HepG2 (cell line): ENCODE results near the gene SSBP4. TPM values are rescaled to one million over a fixed set of nuclear protein-coding genes. Genes with fewer than 3 reads are reported as not detected.

Experiments
- DBP ChIP-seq: sonication (generic); formaldehyde crosslinking; IDR thresholded peaks from 2 replicates; pipeline ENCODE4 v1.4.0; 2020; ENCODE audit warnings: missing genetic modification reagents; ENCODE audit errors: not compliant biosample characterization
- HNRNPLL ChIP-seq: fragments of 200-400 bp; formaldehyde crosslinking; IDR thresholded peaks from 2 replicates; pipeline ENCODE4 v1.6.1; 2017; ENCODE audit warnings: mild to moderate bottlenecking, low read depth, low read length; ENCODE audit not compliant: poor library complexity, severe bottlenecking
- MTA3 ChIP-seq: sonication (generic); formaldehyde crosslinking; IDR thresholded peaks from 2 replicates; pipeline ENCODE4 v1.4.0; 2020; ENCODE audit warnings: missing genetic modification reagents
- NFYB ChIP-seq: sonication (generic); formaldehyde crosslinking; IDR thresholded peaks from 2 replicates; pipeline ENCODE4 v1.4.0; 2020; ENCODE audit warnings: missing genetic modification reagents
- NPAS2 ChIP-seq: sonication (generic); formaldehyde crosslinking; IDR thresholded peaks from 2 replicates; pipeline ENCODE4 v1.8.0; 2022; ENCODE audit warnings: mild to moderate bottlenecking, missing genetic modification reagents, borderline replicate concordance
- PRDM4 ChIP-seq: sonication (generic); formaldehyde crosslinking; IDR thresholded peaks from 2 replicates; pipeline ENCODE4 v1.9.0; 2021; ENCODE audit warnings: missing genetic modification reagents, borderline replicate concordance
- SALL1 ChIP-seq: sonication (generic); formaldehyde crosslinking; IDR thresholded peaks from 2 replicates; pipeline ENCODE4 v1.8.0; 2022; ENCODE audit warnings: mild to moderate bottlenecking, missing genetic modification reagents
- SMYD3 ChIP-seq: sonication (generic); formaldehyde crosslinking; IDR thresholded peaks from 2 replicates; pipeline ENCODE4 v1.8.1; 2023; ENCODE audit warnings: mild to moderate bottlenecking, missing genetic modification reagents
- SRSF1 ChIP-seq: fragments of 200-400 bp; formaldehyde crosslinking; optimal IDR thresholded peaks from 2 replicates; pipeline ENCODE3; 2017; ENCODE audit warnings: mild to moderate bottlenecking, low read depth, low read length, moderate library complexity
- STAT5B ChIP-seq: sonication (generic); formaldehyde crosslinking; IDR thresholded peaks from 2 replicates; pipeline ENCODE4 v1.4.0; 2020; ENCODE audit warnings: missing genetic modification reagents
- ZBTB42 ChIP-seq: sonication (generic); formaldehyde crosslinking; IDR thresholded peaks from 2 replicates; pipeline ENCODE4 v1.5.0; 2020; ENCODE audit warnings: mild to moderate bottlenecking, missing genetic modification reagents
- ZFAT ChIP-seq: sonication (generic); formaldehyde crosslinking; conservative IDR thresholded peaks from 2 replicates; pipeline ENCODE4 v1.8.1; 2023; ENCODE audit warnings: missing genetic modification reagents, inconsistent platforms
- ZFP37 ChIP-seq: sonication (generic); formaldehyde crosslinking; IDR thresholded peaks from 2 replicates; pipeline ENCODE4 v1.4.0; 2020; ENCODE audit warnings: missing genetic modification reagents, borderline replicate concordance
- ZGPAT ChIP-seq: IDR thresholded peaks from 2 replicates; pipeline ENCODE4 v1.6.1; 2016; ENCODE audit warnings: mild to moderate bottlenecking
- ZNF124 ChIP-seq: sonication (generic); formaldehyde crosslinking; IDR thresholded peaks from 2 replicates; pipeline ENCODE4 v1.4.0; 2020; ENCODE audit warnings: missing genetic modification reagents
- ZNF225 ChIP-seq: sonication (generic); formaldehyde crosslinking; IDR thresholded peaks from 2 replicates; pipeline ENCODE4 v1.4.0; 2020; ENCODE audit warnings: mild to moderate bottlenecking, missing genetic modification reagents
- ZNF281 ChIP-seq: sonication (generic); formaldehyde crosslinking; IDR thresholded peaks from 2 replicates; pipeline ENCODE4 v1.4.0; 2020; ENCODE audit warnings: missing genetic modification reagents, borderline replicate concordance
- ZNF691 ChIP-seq: sonication (generic); formaldehyde crosslinking; IDR thresholded peaks from 2 replicates; pipeline ENCODE4 v1.4.0; 2020; ENCODE audit warnings: missing genetic modification reagents, low read depth, mild to moderate bottlenecking, borderline replicate concordance
- ZNF772 ChIP-seq: sonication (generic); formaldehyde crosslinking; IDR thresholded peaks from 2 replicates; pipeline ENCODE4 v1.5.0; 2020; ENCODE audit warnings: mild to moderate bottlenecking, missing genetic modification reagents
- ZNF883 ChIP-seq: sonication (generic); formaldehyde crosslinking; IDR thresholded peaks from 2 replicates; pipeline ENCODE4 v1.5.1; 2020; ENCODE audit warnings: mild to moderate bottlenecking, missing genetic modification reagents; ENCODE audit errors: not compliant biosample characterization
- polyA plus RNA-seq, 8 experiments: library from polyadenylated mRNA; depleted of rRNA in 3 of 8; stranded (reverse) in 7 of 8; unstranded in 1 of 8; fragments of >200 nt; fragmentation: Illumina TruSeq in 4 of 8; extraction: Trizol in 4 of 8; gene quantifications; 2 replicates each; pipeline versions ENCODE4 v1.2.1 to v1.2.3, GENCODE V29; 2011 to 2016; ENCODE audit warnings: low read depth in 4 of 8, missing spikeins in 1 of 8, mixed read lengths in 1 of 8; ENCODE audit not compliant: insufficient read depth in 1 of 8
- total RNA-seq, 5 experiments: library from RNA; depleted of rRNA; stranded (reverse); fragments of >200 nt; fragmentation: Illumina TruSeq; extraction: Trizol; gene quantifications; 2 replicates each; pipeline ENCODE4 v1.2.3, GENCODE V29; 2016; ENCODE audit warnings: low read depth in 1 of 5

SSBP4 gene
- total and polyA plus RNA-seq, 2 of the 13 experiments (the other 11 are each of a cell fraction or from before 2014, with no cell fraction given), result 20.8 to 39.5 TPM

- TF ChIP-seq ZNF883 (CRISPR knock-in tag) (peak; percentile 41), STAT5B (CRISPR knock-in tag) (no peak), ZBTB42 (no peak), ZNF691 (CRISPR knock-in tag) (no peak), SALL1 (peak; percentile 42; the same call in 1 of the 2 replicates), ZGPAT (CRISPR knock-in tag) (0 out of 2 replicates have a peak, but pooled peaks have one; percentile 14), DBP (CRISPR knock-in tag) (no peak), ZNF772 (CRISPR knock-in tag) (no peak), NFYB (CRISPR knock-in tag) (peak; percentile 29; the same call in 1 of the 2 replicates), NPAS2 (CRISPR knock-in tag) (no peak), HNRNPLL (no peak), ZNF281 (CRISPR knock-in tag) (no peak), ZNF225 (CRISPR knock-in tag) (no peak), MTA3 (no peak), SMYD3 (CRISPR knock-in tag) (no peak), PRDM4 (no peak), ZNF124 (no peak), ZFP37 (CRISPR knock-in tag) (no peak), SRSF1 (peak; percentile 18), ZFAT (CRISPR knock-in tag) (no peak)
Measured at GRCh38 chr19:18469069-18469846, 50.1 kb downstream of the SSBP4 start (continued).
